ENCODE results near the gene ATP2C1. TPM values are rescaled to one million over a fixed set of nuclear protein-coding genes. Genes with fewer than 3 reads are reported as not detected.

The ATP2C1 gene
- total RNA-seq, 3 donors from 2014 or later: 54.9 to 61.6 (median 56.9) TPM

GRCh38 chr3:130956281-130956680 lies 62.4 kb downstream of the ATP2C1 start:
- H3K4me3 ChIP-seq: no peak overlapping the region
- ATAC-seq: no peak

GRCh38 chr3:130956721-130957120 lies 62.8 kb downstream of the ATP2C1 start:
- no peak for TF ChIP-seq CTCF (IDR thresholded peaks at IDR 0.05)
- intact Hi-C loops (cut with DNase I, micrococcal nuclease): no loop called here
- Histone ChIP-seq H3K36me3 (ENCODE audit: low read depth) (no peaks in the 10 kb centered on the region), H3K4me1 (ENCODE audit: low read depth) (peaks cover 10% of the 10 kb centered on the region), H3K4me3 (no peak overlapping the region), H3K9me3 (no peaks in the 10 kb centered on the region)
- DNase-seq: no peak
- ATAC-seq: no peak

More at GRCh38 chr3:130956281-130956680, 62.4 kb downstream of the ATP2C1 start:
- H3K4me1 ChIP-seq (ENCODE audit: low read depth): peaks cover 10% of the 10 kb centered on the region
- DNase-seq: no peak
- no peaks in the 10 kb centered on the region for H3K9me3 ChIP-seq
- intact Hi-C loops (cut with DNase I, micrococcal nuclease): no loop called here
- TF ChIP-seq CTCF (IDR thresholded peaks at IDR 0.05): no peak
- H3K36me3 ChIP-seq (ENCODE audit: low read depth): no peaks in the 10 kb centered on the region

- DNase-seq: no peak
- Histone ChIP-seq H3K4me1 (ENCODE audit: low read depth) (peaks cover 10% of the 10 kb centered on the region), H3K36me3 (ENCODE audit: low read depth) (no peaks in the 10 kb centered on the region), H3K9me3 (no peaks in the 10 kb centered on the region), H3K4me3 (no peak overlapping the region)
- intact Hi-C loops (cut with DNase I, micrococcal nuclease): no loop called here
- no peak for TF ChIP-seq CTCF (IDR thresholded peaks at IDR 0.05)
- ATAC-seq: no peak
These were observed 66.4 kb downstream of the ATP2C1 start for GRCh38 chr3:130960139-130960795.

- no peak for TF ChIP-seq CTCF (IDR thresholded peaks at IDR 0.05)
- no peaks in the 10 kb centered on the region for H3K9me3 ChIP-seq
- H3K4me1 ChIP-seq (ENCODE audit: low read depth): peaks cover 2% of the 10 kb centered on the region
- intact Hi-C loops (cut with DNase I, micrococcal nuclease): no loop called here
- DNase-seq: no peak
- no peak overlapping the region for H3K4me3 ChIP-seq
- H3K36me3 ChIP-seq (ENCODE audit: low read depth): no peaks in the 10 kb centered on the region
- no peak for ATAC-seq
These were observed 67.6 kb downstream of the ATP2C1 start for GRCh38 chr3:130961458-130961857.

GRCh38 chr3:130963444-130963843 lies 69.6 kb downstream of the ATP2C1 start:
- DNase-seq (no peak), ATAC-seq (no peak)
- H3K4me3 ChIP-seq: no peak overlapping the region
- no peaks in the 10 kb centered on the region for H3K36me3 ChIP-seq (ENCODE audit: low read depth)
- H3K9me3 ChIP-seq: no peaks in the 10 kb centered on the region
- intact Hi-C loops (cut with DNase I, micrococcal nuclease): no loop called here
- no peak for TF ChIP-seq CTCF (IDR thresholded peaks at IDR 0.05)
- H3K4me1 ChIP-seq (ENCODE audit: low read depth): no peaks in the 10 kb centered on the region

GRCh38 chr3:130963878-130964277 lies 70.0 kb downstream of the ATP2C1 start:
- H3K4me3 ChIP-seq: no peak overlapping the region
- no peaks in the 10 kb centered on the region for H3K9me3 ChIP-seq
- H3K36me3 ChIP-seq (ENCODE audit: low read depth): no peaks in the 10 kb centered on the region
- H3K4me1 ChIP-seq (ENCODE audit: low read depth): no peaks in the 10 kb centered on the region
- no peak for TF ChIP-seq CTCF (IDR thresholded peaks at IDR 0.05)
- DNase-seq: no peak
- intact Hi-C loops (cut with DNase I, micrococcal nuclease): no loop called here
- ATAC-seq: peak; percentile 58
